ENCODE results near the gene TNIP2.
"Not testable (repeated sequence)": the region's sequence is repeated elsewhere in the genome, so short reads cannot be mapped to it uniquely, and the experiment has no call there.

Gene TNIP2

GRCh38 chr4:2744576-2745270 lies 11.4 kb downstream of the TNIP2 start:
- no peak for DNase-seq (ENCODE audit: low spot score)

DNA sequence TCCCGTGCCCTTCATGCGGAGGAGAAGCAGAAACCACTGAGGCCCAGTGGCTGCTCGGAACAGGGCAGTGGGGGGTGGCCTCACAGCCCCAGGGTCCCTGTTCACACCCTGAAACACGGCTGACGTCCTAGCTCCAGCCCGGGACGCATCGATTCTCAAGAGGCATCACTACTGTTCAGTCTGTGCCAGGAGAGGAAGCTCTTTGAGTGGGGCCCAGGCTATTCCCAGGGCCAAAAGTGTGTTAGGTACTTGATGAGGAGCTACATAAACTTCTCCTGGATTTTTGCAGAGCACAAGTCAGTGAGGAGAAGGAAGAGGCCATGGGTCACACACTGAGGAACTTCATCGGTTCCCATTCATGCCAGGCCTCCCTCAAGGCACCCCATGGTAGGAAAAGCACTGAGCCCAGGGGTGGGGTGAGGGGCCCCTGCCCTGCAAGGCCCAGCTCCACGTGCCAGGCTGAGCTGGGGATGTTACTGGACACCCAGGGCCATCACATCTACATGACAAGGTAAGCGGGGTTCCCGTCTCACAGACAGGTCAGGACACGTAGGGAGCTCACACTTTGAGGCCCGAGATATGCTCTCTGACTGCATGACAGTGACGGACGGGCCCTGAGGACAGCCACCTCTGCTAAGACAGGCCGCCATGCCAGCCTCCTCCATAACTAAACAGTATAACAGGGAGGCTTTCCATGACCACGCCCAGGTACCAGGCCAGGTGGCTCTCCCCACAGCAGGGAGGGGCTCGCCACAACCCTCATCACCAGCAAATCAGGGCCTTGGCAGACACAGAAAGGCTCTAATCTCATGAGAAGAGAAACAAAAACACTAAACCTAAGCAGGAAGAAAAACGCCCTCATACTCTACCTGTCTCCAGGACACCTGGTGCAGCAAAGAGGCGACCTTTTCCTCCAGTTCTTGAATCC lies 12.4 kb downstream of the TNIP2 start:
- no peak for DNase-seq (ENCODE audit: low spot score)

GRCh38 chr4:2742823-2743517 lies 13.2 kb downstream of the TNIP2 start:
- DNase-seq (ENCODE audit: low spot score): no peak

GRCh38 chr4:2742081-2742822 lies 13.9 kb downstream of the TNIP2 start:
- no peak for DNase-seq (ENCODE audit: low spot score)

DNA sequence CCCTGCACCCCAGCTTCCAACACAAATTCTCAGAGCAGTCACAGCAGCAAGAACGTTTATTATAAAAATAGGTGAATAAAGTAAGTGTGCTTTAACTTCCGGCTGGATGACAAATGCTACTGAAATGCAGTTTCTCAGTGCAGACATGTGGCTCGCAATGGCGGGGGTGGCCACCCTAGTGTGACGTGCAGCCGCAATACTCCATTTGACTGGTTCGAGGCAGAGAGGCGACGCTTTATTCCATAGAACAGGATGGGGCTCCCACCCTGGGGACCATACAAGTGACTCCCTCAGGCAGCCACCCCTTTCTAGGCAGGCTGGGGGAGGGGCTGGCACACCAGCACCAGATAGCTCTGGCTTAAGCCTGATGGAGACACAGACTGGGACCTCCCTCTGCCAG lies 14.5 kb downstream of the TNIP2 start:
- no peak for DNase-seq (ENCODE audit: low spot score)

DNA sequence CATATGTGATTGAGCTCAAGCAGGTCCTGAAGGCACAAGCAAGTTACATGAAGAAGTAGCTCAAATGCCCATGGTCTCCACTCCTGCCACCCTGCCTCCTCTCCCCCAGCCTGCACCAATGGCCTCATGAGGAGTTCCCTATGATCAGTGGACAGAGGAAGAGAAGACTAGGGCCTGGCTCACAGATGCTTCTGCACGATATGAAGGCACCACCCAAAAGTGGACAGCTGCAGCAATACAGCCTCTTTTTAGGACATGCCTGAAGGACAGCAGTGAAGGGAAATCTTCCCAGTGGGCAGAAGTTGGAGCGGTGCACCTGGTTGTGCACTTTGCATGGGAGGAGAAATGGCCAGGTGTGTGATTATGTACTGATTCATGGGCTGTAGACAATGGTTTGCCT lies 17.8 kb downstream of the TNIP2 start:
- not testable (repeated sequence) for DNase-seq (ENCODE audit: low spot score)

GRCh38 chr4:2735869-2736268 lies 20.3 kb downstream of the TNIP2 start:
- DNase-seq (ENCODE audit: low spot score): no peak

- DNase-seq (ENCODE audit: low spot score): no peak
Observed at GRCh38 chr4:2734612-2735011, 21.5 kb downstream of the TNIP2 start.

- no peak for DNase-seq (ENCODE audit: low spot score)
Observed at GRCh38 chr4:2733844-2734574, 22.1 kb downstream of the TNIP2 start.

DNA sequence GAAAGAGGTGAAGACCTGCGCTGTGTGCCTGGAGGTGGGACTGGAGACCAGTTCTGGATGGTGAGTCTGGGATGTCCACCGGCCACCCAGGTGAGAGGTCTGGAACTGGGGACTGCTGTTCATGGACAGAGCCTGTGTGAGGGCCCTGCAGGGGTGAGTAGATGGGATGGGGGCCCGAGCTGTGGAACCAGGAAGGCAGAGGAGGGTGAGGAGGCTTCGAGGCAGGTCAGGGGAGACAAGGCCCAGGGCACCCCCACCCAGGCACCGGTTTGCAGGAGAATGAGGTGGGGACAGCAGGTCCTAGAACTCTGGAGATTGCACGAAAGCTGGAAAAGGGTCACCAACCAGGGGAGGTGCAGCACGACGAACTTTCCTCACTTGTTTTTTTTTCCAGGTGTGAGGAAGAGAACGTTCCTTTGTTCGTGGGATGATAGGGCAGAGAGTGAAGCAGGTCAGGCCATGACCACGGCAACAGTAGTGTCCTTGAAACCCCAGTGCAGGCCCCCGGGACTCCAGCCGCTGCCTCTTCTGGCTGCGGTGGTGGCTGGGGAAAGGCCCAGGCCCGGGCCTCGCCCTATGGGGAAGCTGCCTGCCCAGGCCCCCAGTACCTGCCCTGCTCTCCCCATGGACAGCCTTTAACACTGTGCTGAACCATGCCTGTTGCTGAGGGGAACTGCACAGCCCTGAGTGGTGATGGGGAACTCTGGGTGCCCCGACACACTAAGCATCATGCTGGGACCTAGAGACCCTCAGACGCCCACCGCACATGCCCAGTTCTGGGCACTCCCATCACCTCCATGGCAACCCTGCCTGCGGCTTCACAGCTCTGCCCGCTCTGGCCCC lies 22.9 kb downstream of the TNIP2 start:
- DNase-seq (ENCODE audit: low spot score): no peak

DNA sequence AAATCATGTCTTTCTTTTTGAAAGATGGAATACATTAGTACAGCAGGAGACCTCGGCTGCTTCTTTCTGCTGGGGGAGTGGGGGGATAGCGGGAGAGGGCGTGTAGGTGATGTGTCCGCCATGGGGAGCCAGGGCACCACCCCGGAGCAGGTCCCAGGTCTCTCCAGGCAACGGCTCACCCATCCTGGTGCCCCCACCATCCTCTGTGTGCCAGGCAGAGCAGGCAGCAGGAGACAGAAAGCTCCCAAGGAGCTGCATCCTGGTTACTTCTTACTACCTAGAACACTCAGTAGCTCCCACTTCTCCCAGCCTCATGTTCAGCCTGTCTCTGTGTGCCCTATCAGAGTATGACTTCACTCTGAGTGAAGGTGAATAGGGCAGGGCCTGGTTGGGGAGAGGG lies 23.6 kb downstream of the TNIP2 start:
- DNase-seq (ENCODE audit: low spot score): no peak

- no peak for DNase-seq (ENCODE audit: low spot score)
Observed at GRCh38 chr4:2731907-2732317, 24.2 kb downstream of the TNIP2 start.

GRCh38 chr4:2729533-2729875 lies 26.6 kb downstream of the TNIP2 start:
- no peak for DNase-seq (ENCODE audit: low spot score)

GRCh38 chr4:2728806-2729532 lies 27.2 kb downstream of the TNIP2 start:
- no peak for DNase-seq (ENCODE audit: low spot score)

- no peak for DNase-seq (ENCODE audit: low spot score)
Observed at GRCh38 chr4:2728221-2728620, 27.9 kb downstream of the TNIP2 start.

DNA sequence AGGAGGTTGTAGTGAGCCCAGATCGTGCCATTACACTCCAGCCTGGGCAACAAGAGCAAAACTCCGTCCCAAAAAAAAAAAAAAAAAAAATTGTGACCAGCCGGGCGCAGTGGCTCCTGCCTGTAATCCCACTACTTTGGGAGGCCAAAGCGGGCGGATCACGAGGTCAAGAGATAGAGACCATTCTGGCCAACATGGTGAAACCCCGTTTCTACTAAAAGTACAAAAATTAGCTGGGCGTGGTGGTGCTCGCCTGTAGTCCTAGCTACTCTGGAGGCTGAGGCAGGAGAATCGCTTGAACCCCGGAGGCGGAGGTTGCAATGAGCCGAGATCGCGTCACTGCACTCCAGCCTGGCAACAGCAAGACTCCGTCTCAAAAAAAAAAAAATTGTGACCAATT lies 29.3 kb downstream of the TNIP2 start:
- not testable (repeated sequence) for DNase-seq (ENCODE audit: low spot score)

- no peak for DNase-seq (ENCODE audit: low spot score)
Observed at GRCh38 chr4:2725380-2725779, 30.8 kb downstream of the TNIP2 start.

- no peak for DNase-seq (ENCODE audit: low spot score)
Observed at GRCh38 chr4:2723751-2724150, 32.4 kb downstream of the TNIP2 start.

DNA sequence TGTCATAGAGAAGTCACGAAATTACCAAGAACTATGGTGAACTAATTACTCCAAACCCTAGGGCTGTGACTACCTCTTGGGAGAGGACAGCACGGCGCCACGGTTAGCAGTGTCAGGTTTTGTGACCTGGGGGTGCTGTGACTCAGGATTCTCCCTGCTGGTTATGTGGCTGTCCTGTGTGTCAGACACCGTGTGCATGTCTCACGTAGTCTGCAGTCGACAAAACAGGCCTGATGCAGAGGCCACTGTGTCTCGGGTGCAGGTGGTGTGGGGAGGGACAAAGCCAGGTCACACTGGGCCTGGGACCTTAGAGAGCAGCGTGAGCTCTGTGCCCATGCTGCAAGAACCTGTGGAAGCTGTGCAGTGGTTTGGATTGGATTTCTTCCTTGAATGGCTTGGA lies 34.1 kb downstream of the TNIP2 start:
- no peak for DNase-seq (ENCODE audit: low spot score)

DNA sequence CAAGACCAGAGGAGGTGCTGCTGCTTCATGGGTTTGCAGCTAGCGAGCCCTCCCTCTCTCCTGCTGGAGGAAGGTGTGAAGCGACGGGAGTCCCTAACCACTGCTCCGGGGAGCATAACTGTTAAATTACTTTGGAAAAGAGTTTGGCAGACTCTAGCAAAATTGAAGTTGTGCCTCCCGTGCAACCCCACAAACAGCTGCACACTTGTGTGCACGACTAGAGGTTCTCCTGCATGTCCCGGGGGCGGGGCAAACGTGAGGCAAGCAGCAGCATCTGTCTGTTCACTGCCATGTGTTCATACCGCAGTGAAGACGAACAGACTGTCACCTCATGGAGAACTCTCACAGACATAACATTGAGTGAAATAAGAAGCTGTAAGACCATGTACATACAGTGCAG lies 34.5 kb downstream of the TNIP2 start:
- DNase-seq (ENCODE audit: low spot score): no peak

All from NAMALWA (cell line).